DND-41 (cell line): Measurements from ENCODE around the gene SNX10.
A peak's percentile ranks its signal among the peaks of the same experiment; 100 is the strongest.

ENCODE experiments used
- ATAC-seq: fragments of 200-7000 bp; cut with Tn5 transposase; 3 replicates; pipeline ENCODE4 v1.9.1; 2021; ENCODE audit warnings: low read depth; ENCODE audit not compliant: insufficient read depth
- DNase-seq: peaks from one replicate; pipeline ENCODE4 v3.0.0-alpha.2; 2020
- H2AFZ ChIP-seq: 2 replicates; pipeline ENCODE4 v1.6.0; 2012; ENCODE audit warnings: low read depth, low read length
- H3K27ac ChIP-seq: 2 replicates; pipeline ENCODE4 v1.5.1; 2012; ENCODE audit warnings: low read length, inconsistent platforms
- H3K27me3 ChIP-seq: fragments of 200-600 bp; sonication (generic); 2 replicates; pipeline ENCODE4 v1.6.0; 2012; ENCODE audit warnings: low read length, mild to moderate bottlenecking, inconsistent platforms; ENCODE audit not compliant: insufficient read depth, poor library complexity
- H3K36me3 ChIP-seq: 2 replicates; pipeline ENCODE4 v1.5.1; 2012; ENCODE audit warnings: low read length, inconsistent platforms; ENCODE audit not compliant: insufficient read depth
- H3K4me1 ChIP-seq: 2 replicates; pipeline ENCODE4 v1.5.1; 2012; ENCODE audit warnings: mild to moderate bottlenecking, low read length; ENCODE audit not compliant: insufficient read depth
- H3K4me2 ChIP-seq: 2 replicates; pipeline ENCODE4 v1.6.0; 2012; ENCODE audit warnings: mild to moderate bottlenecking, moderate library complexity, low read length, inconsistent platforms; ENCODE audit not compliant: insufficient read depth
- H3K4me3 ChIP-seq, 2 experiments: fragments of 200-600 bp in 1 of 2; shearing (Covaris generic) in 1 of 2; 2 replicates each; pipeline ENCODE4 v1.5.1; 2012 to 2016; ENCODE audit warnings: inconsistent platforms in 2 of 2, low read length in 2 of 2, mild to moderate bottlenecking in 2 of 2, low read depth in 1 of 2, moderate library complexity in 1 of 2
- H3K79me2 ChIP-seq: 2 replicates; pipeline ENCODE4 v1.6.0; 2012; ENCODE audit warnings: low read length, inconsistent platforms; ENCODE audit not compliant: insufficient read depth
- H3K9ac ChIP-seq: 2 replicates; pipeline ENCODE4 v1.6.0; 2012; ENCODE audit warnings: low read depth, mild to moderate bottlenecking, inconsistent platforms, low read length, moderate library complexity
- H3K9me3 ChIP-seq: 2 replicates; pipeline ENCODE4 v1.5.1; 2012; ENCODE audit warnings: low read length, moderate library complexity, mild to moderate bottlenecking, inconsistent platforms; ENCODE audit not compliant: insufficient read depth, severe bottlenecking
- H4K20me1 ChIP-seq: 2 replicates; pipeline ENCODE4 v1.6.0; 2012; ENCODE audit warnings: low read length; ENCODE audit not compliant: insufficient read depth
- CTCF ChIP-seq: IDR thresholded peaks from 2 replicates; pipeline ENCODE4 v1.5.1; 2012; ENCODE audit warnings: borderline replicate concordance, low read length, moderate library complexity, mild to moderate bottlenecking; ENCODE audit not compliant: poor library complexity, severe bottlenecking; ENCODE audit errors: extremely low read depth
- EZH2 ChIP-seq: IDR thresholded peaks from 3 replicates; pipeline ENCODE4 v1.6.1; 2012; ENCODE audit warnings: borderline replicate concordance, low read depth, mild to moderate bottlenecking, moderate library complexity, low read length, inconsistent platforms; ENCODE audit not compliant: severe bottlenecking

The SNX10 gene

GRCh38 chr7:26275213-26275612, 16.4 kb upstream of the SNX10 start:
- H3K79me2 ChIP-seq, result no peaks in the 10 kb centered on the region
- no peak for ATAC-seq
- no peaks in the 10 kb centered on the region for H4K20me1 ChIP-seq
- no peak overlapping the region for H3K9ac ChIP-seq
- H3K27me3 ChIP-seq, result no peaks in the 10 kb centered on the region
- no peak overlapping the region for H2AFZ ChIP-seq
- H3K27ac ChIP-seq, result no peak overlapping the region
- no peak for DNase-seq
- no peaks in the 10 kb centered on the region for H3K9me3 ChIP-seq
- TF ChIP-seq EZH2, result no peak
- no peak for TF ChIP-seq CTCF
- no peaks in the 10 kb centered on the region for H3K36me3 ChIP-seq
- no peaks in the 10 kb centered on the region for H3K4me1 ChIP-seq
- H3K4me3 ChIP-seq, result no peak overlapping the region
- no peak overlapping the region for H3K4me2 ChIP-seq

GRCh38 chr7:26278770-26279169, 12.9 kb upstream of the SNX10 start:
- Histone ChIP-seq H3K27me3 (no peaks in the 10 kb centered on the region), H4K20me1 (no peaks in the 10 kb centered on the region), H3K27ac (no peak overlapping the region), H3K4me3 (no peak overlapping the region), H3K36me3 (no peaks in the 10 kb centered on the region), H3K9ac (no peak overlapping the region), H3K4me2 (no peak overlapping the region), H3K4me1 (no peaks in the 10 kb centered on the region), H3K9me3 (no peaks in the 10 kb centered on the region), H2AFZ (no peak overlapping the region), H3K79me2 (no peaks in the 10 kb centered on the region)
- DNase-seq, result no peak
- no peak for ATAC-seq
- TF ChIP-seq CTCF (peak; percentile 34), EZH2 (no peak)

GRCh38 chr7:26279405-26279804, 12.3 kb upstream of the SNX10 start:
- Histone ChIP-seq H3K4me1 (no peaks in the 10 kb centered on the region), H3K4me3 (no peak overlapping the region), H3K27ac (no peak overlapping the region), H3K9me3 (no peaks in the 10 kb centered on the region), H3K36me3 (no peaks in the 10 kb centered on the region), H4K20me1 (no peaks in the 10 kb centered on the region), H3K9ac (no peak overlapping the region), H3K4me2 (no peak overlapping the region), H3K27me3 (no peaks in the 10 kb centered on the region), H2AFZ (no peak overlapping the region), H3K79me2 (no peaks in the 10 kb centered on the region)
- TF ChIP-seq CTCF (no peak), EZH2 (no peak)
- ATAC-seq (no peak), DNase-seq (no peak)

- H3K4me2 ChIP-seq, result no peak overlapping the region
- TF ChIP-seq EZH2, result no peak
- TF ChIP-seq CTCF, result no peak
- H3K9me3 ChIP-seq, result no peaks in the 10 kb centered on the region
- no peak for DNase-seq
- H3K9ac ChIP-seq, result no peak overlapping the region
- H4K20me1 ChIP-seq, result no peaks in the 10 kb centered on the region
- no peak for ATAC-seq
- no peaks in the 10 kb centered on the region for H3K36me3 ChIP-seq
- no peaks in the 10 kb centered on the region for H3K79me2 ChIP-seq
- H3K4me3 ChIP-seq, result no peak overlapping the region
- no peak overlapping the region for H2AFZ ChIP-seq
- no peak overlapping the region for H3K27ac ChIP-seq
- H3K4me1 ChIP-seq, result no peaks in the 10 kb centered on the region
- no peaks in the 10 kb centered on the region for H3K27me3 ChIP-seq
Measured at GRCh38 chr7:26280097-26280496, 11.6 kb upstream of the SNX10 start.
